ENCODE results near the gene PPP1R9A. TPM values are rescaled to one million over a fixed set of nuclear protein-coding genes. Genes with fewer than 3 reads are reported as not detected.

PPP1R9A gene
- total RNA-seq, 4 donors from 2014 or later, result 15.7 to 37.6 (median 27.6) TPM

DNA sequence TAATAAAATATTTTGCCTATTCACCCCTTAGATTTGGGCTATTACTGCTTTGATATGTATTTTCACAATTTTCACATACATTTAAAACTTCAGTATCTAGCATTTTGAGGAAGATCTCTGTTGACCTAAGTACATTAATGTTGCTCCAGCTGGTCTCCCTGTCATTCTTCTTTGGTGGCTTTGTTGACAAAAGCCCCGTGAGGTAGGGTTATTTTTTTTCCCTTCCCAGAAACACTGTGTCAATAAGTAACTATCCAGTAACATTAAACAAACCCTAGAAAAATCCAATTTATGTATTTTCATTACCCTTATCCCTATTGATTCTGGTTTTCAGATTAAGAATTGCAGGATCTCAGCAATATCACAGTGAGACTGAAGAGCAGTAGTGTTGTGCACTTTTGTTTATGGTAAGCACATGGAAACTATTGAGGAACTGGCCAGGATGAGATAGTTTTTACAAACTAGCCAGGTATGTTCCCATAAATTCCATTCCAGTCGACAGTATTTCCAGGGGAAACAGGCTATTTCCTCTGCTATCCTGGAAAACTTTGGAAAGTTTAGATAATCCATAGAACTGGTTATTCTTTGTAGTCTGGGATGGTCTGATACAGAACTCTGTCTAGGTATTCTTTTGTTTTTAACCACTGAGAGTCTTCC lies 218.8 kb downstream of the PPP1R9A start:
- WGBS, 2 donors, result 61 to 74% methylated on average over 2 of the region's 2 CpGs
- peaks cover 0 to 4% (median 0%) of the 10 kb centered on the region in 4 donors for H3K9me3 ChIP-seq
- H3K4me3 ChIP-seq, result no peak overlapping the region
- no peak for TF ChIP-seq POLR2A (IDR thresholded peaks at IDR 0.05)
- TF ChIP-seq, protein P1, sequence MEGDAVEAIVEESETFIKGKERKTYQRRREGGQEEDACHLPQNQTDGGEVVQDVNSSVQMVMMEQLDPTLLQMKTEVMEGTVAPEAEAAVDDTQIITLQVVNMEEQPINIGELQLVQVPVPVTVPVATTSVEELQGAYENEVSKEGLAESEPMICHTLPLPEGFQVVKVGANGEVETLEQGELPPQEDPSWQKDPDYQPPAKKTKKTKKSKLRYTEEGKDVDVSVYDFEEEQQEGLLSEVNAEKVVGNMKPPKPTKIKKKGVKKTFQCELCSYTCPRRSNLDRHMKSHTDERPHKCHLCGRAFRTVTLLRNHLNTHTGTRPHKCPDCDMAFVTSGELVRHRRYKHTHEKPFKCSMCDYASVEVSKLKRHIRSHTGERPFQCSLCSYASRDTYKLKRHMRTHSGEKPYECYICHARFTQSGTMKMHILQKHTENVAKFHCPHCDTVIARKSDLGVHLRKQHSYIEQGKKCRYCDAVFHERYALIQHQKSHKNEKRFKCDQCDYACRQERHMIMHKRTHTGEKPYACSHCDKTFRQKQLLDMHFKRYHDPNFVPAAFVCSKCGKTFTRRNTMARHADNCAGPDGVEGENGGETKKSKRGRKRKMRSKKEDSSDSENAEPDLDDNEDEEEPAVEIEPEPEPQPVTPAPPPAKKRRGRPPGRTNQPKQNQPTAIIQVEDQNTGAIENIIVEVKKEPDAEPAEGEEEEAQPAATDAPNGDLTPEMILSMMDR (IDR thresholded peaks at IDR 0.05), result no peak
- no peaks in the 10 kb centered on the region for H3K4me1 ChIP-seq
- H3K27me3 ChIP-seq, result no peaks in the 10 kb centered on the region
- H3K36me3 ChIP-seq, result no peaks in the 10 kb centered on the region
- no peak overlapping the region for H3K27ac ChIP-seq
- no peak for DNase-seq (ENCODE audit: low spot score in 2 of 2)

DNA sequence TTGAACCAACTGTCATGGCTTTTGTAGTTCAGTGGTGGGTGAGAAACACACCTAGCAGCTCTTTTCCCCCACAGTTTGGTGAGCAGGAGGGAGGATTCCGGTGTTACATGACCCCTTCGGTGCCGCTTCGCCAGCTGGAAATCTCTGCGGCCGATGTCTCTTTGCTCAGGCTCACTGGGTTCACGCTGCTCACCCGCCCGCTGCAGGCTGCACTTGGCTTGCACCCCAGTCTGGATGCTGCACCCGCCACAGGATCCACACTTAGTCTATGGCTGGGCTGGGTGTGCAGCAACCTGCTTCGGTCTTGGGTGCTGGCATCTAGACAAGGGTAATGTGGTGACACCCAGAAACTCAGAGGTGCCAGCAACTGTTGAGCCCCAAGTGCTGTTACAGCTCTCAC lies 225.1 kb downstream of the PPP1R9A start:
- TF ChIP-seq POLR2A (IDR thresholded peaks at IDR 0.05), result no peak
- TF ChIP-seq EP300 (IDR thresholded peaks at IDR 0.05), result no peak
- TF ChIP-seq, protein P1 (IDR thresholded peaks at IDR 0.05), result no peak
- Histone ChIP-seq H3K27ac (no peak overlapping the region), H3K36me3 (peaks cover 0 to 3% (median 0%) of the 10 kb centered on the region in 3 donors), H3K4me1 (no peaks in the 10 kb centered on the region), H3K9me3 (peaks cover 0 to 4% (median 0%) of the 10 kb centered on the region in 4 donors), H3K27me3 (no peaks in the 10 kb centered on the region), H3K4me3 (no peak overlapping the region)
- WGBS, 2 donors, result 94% methylated on average over 11 of the region's 11 CpGs
- DNase-seq (ENCODE audit: low spot score in 2 of 2), result no peak

DNA sequence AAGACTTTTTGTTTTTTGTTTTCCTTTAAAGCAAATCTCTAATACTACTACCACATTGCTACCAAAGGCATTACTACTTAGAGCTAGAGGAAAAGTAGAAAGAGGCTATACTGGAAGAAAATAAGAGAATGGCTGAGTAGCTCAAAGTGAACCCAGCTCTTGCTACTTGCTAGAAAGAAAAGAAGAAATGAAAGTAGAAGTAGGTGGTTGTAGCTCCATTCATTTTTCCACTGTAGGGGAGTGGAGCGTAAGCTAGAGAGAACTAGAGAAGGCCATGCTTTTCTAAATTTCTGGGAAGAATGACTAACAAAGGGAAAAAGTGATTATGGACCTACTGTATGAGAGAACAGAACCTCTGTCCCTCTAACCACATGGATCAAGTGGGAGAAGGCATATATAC lies 232.5 kb downstream of the PPP1R9A start:
- no peak overlapping the region for H3K27ac ChIP-seq
- DNase-seq (ENCODE audit: low spot score in 2 of 2), result no peak
- TF ChIP-seq EP300 (IDR thresholded peaks at IDR 0.05), result no peak
- no peak for TF ChIP-seq POLR2A (IDR thresholded peaks at IDR 0.05)
- TF ChIP-seq, protein P1 (IDR thresholded peaks at IDR 0.05), result no peak
- no peaks in the 10 kb centered on the region for H3K4me1 ChIP-seq
- 81 to 94% methylated on average over 1 of the region's 1 CpG for WGBS, 2 donors
- H3K36me3 ChIP-seq, result no peaks in the 10 kb centered on the region
- no peak overlapping the region for H3K4me3 ChIP-seq
- H3K27me3 ChIP-seq, result no peaks in the 10 kb centered on the region
- H3K9me3 ChIP-seq, result no peaks in the 10 kb centered on the region

DNA sequence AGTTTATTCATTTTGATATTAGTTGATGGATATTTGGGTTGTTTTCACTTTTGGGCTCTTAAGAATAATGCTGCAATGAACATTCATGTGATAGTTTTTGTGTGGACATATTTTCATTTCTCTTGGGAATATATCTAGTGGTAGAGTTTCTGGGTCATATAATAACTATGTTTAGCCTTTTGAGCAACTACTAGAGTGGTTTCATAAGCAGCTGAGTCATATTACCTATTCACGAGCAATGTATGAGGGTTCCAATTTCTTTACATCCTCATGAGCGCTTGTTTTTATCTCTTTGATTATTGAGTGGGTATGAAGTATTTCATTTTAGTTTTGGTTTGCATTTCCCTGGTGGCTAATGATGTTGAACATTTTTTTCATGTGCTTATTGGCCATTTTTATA lies 234.4 kb downstream of the PPP1R9A start:
- no peak for DNase-seq (ENCODE audit: low spot score in 2 of 2)
- Histone ChIP-seq H3K9me3 (no peaks in the 10 kb centered on the region), H3K4me1 (no peaks in the 10 kb centered on the region), H3K4me3 (no peak overlapping the region), H3K27ac (no peak overlapping the region), H3K27me3 (no peaks in the 10 kb centered on the region), H3K36me3 (no peaks in the 10 kb centered on the region)
- TF ChIP-seq POLR2A (IDR thresholded peaks at IDR 0.05) (no peak), EP300 (IDR thresholded peaks at IDR 0.05) (no peak)
- TF ChIP-seq, protein P1 (IDR thresholded peaks at IDR 0.05), result no peak
- WGBS, 2 donors, result 82 to 91% methylated on average over 2 of the region's 2 CpGs

DNA sequence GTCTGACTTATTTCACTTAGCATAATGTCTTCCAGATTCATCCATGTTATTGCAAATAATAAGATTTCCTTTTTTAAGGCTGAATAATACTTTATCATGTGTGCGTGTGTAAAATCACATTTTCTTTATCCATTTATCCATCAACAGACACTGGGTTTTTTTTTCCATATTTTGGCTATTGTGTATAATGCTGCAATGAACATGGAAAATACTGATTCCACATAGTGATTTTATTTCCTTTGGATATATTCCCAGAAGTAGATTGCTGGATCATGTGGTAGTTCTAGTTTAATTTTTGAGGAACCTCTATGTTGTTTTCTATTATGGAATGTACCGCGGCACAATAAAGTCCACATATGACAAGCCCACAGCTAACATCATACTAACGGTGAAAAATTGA lies 236.9 kb downstream of the PPP1R9A start:
- Histone ChIP-seq H3K27me3 (no peaks in the 10 kb centered on the region), H3K4me1 (no peaks in the 10 kb centered on the region), H3K9me3 (peaks cover 0 to 4% (median 0%) of the 10 kb centered on the region in 4 donors), H3K4me3 (no peak overlapping the region), H3K27ac (no peak overlapping the region), H3K36me3 (no peaks in the 10 kb centered on the region)
- no peak for DNase-seq (ENCODE audit: low spot score in 2 of 2)
- TF ChIP-seq, protein P1 (IDR thresholded peaks at IDR 0.05), result no peak
- TF ChIP-seq POLR2A (IDR thresholded peaks at IDR 0.05), result no peak
- no peak for TF ChIP-seq EP300 (IDR thresholded peaks at IDR 0.05)
- WGBS, 2 donors, result 93% methylated on average over 4 of the region's 4 CpGs

Data from tibial nerve (tissue), 4 donors.